22Rv1 (cell line): ENCODE measurements around the gene GCGR.

Source experiments
- ZFX ChIP-seq: fragments of 450-650 bp; IDR thresholded peaks from 2 replicates; pipeline ENCODE4 v1.6.1; 2017; ENCODE audit warnings: antibody characterized with exemption, borderline replicate concordance
- TF ChIP-seq, protein P1 (sequence below): fragments of 450-650 bp; IDR thresholded peaks from 2 replicates; pipeline ENCODE4 v1.5.1; 2017; ENCODE audit warnings: mild to moderate bottlenecking

DNA sequence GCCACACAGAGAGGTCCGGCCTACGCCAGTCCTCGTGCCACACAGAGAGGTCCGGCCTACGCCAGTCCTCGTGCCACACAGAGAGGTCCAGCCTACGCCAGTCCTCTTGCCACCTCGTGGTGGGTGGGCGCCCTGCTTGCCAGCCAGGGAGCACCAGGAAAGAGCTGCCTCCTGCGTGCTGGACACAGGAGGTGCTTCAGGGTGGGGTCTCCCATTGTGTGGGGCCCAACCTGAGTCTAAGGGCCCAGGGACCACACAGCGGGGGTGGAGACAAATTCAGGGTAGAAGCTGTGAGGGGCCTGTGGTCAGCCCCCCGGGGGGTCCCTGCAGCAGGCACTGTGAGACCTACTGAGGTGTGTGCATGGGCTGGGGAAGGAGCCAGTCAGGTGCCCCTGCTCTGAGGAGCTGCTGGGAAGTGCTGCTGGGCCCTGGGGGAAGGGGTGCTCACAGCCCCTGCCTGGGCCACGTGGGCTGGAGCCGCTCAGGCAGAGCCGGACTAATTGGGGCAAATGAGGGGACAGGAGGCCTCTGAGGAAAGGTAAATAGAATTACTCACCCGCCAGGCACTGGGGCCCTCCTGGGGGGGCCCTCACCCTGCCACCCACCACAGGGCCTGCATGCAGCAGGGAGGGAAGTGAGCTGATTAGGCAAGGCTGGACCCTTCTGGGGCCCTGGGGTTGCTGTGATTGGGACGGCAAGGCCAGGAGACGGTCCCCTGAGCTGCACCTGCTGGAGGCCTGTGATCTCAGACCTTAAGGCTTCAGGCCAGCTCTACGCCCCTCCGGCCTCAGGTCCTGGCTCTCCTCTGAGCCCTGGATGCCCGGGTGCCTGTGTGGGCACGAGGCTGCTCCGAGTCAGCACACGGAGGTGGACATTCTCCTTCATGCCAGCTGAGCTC lies 11.0 kb downstream of the GCGR start:
- TF ChIP-seq, protein P1, sequence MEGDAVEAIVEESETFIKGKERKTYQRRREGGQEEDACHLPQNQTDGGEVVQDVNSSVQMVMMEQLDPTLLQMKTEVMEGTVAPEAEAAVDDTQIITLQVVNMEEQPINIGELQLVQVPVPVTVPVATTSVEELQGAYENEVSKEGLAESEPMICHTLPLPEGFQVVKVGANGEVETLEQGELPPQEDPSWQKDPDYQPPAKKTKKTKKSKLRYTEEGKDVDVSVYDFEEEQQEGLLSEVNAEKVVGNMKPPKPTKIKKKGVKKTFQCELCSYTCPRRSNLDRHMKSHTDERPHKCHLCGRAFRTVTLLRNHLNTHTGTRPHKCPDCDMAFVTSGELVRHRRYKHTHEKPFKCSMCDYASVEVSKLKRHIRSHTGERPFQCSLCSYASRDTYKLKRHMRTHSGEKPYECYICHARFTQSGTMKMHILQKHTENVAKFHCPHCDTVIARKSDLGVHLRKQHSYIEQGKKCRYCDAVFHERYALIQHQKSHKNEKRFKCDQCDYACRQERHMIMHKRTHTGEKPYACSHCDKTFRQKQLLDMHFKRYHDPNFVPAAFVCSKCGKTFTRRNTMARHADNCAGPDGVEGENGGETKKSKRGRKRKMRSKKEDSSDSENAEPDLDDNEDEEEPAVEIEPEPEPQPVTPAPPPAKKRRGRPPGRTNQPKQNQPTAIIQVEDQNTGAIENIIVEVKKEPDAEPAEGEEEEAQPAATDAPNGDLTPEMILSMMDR: no peak
- TF ChIP-seq ZFX: no peak
